Right kidney (tissue), 1 donor: ENCODE results near the gene TANC1.
A peak's percentile ranks its signal among the peaks of the same experiment; 100 is the strongest.
"Not testable (repeated sequence)": the region's sequence is repeated elsewhere in the genome, so short reads cannot be mapped to it uniquely, and the experiment has no call there.

Source experiments
- DNase-seq: peaks from one replicate; pipeline ENCODE4 v3.0.0-alpha.2; 2016

Gene TANC1

DNA sequence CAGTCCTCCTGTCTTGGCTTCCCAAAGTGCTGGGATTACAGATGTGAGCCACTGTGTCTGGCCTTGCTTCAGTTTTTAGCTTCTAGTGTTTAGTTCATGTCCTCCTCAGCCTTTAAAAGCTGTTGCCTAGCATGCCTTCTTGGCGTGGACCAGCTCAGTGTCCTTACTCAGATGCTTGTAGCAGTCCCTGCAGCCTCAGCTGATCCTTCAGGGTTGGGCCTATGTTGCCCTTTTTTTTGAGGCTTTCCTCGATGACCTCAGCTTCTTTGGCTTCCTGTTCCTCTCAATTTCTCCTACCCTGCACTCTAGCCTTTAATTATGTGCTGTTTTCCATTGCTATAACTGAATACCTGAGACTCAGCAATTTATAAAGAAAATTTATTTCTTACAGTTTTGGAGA lies 57.7 kb downstream of the TANC1 start:
- no peak for DNase-seq

DNA sequence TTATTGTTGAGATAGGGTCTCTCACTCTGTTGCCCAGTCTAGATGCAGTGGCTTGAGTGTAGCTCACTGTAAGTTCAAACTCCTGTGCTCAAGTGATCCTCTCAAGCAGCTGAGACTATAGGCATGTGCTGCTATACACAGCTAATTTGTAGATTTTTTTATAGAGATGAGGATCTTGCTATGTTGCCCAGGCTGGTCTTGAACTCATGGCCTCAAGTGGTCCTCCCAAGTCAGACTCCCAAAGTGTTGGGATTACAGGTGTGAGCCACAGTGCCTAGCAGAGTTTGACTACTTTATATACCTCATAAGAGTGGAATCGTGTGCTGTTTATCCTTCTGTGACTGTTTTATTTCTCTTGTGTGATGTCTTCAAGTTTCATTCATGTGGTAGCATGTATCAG lies 60.3 kb downstream of the TANC1 start:
- no peak for DNase-seq

DNA sequence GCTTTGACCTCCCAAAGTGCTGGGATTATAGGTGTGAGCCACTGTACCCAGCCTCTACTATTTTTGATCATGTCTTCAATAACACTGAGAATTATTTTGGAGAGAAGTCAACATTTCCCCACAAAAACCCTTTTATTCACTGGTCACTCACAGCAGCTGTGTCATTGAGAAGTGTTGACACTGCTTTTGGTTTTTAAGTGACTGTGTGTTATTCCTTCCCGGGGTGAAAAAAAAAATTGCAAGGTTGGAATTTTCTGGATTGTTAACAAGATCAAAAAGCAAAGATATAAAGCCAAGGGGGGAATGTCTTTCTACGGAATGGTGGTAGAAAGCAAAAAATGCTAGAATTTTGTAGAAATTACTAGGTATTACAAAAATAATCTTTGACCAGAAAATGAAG lies 61.5 kb downstream of the TANC1 start:
- DNase-seq: no peak

DNA sequence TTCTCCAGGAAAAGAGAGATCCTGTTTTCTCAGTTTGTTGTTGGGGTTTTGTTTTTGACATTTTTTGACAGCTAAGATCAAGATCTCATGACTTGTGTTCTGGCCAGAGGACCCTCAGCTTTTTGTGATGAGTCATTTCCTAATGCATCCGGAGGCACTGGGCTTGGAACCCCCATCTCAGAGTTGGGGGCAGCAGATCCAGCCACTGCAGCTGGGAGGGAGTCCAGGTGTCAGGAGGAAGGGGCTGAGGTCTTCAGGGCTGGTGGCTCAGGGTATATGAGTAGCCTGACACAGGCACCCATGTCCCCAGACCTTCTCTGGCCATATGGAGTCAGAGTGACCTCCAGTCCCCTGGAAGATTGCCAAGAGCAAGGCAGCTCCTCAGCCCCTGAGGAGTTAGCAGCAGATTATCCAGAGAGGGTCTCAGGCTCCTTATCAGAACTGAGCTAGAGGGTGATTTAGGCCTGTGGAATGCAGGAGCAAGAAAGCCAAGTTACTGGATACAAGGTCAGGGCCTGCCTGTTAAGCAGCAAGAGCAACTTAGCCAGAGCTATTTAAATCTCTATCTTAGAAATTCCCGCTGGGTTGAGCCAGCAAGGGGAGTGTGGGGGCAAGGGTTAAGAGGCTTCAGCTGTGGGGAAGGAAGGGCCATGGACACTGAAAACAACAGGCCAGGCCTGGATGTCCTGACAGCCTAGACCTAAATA lies 62.4 kb downstream of the TANC1 start:
- no peak for DNase-seq

DNA sequence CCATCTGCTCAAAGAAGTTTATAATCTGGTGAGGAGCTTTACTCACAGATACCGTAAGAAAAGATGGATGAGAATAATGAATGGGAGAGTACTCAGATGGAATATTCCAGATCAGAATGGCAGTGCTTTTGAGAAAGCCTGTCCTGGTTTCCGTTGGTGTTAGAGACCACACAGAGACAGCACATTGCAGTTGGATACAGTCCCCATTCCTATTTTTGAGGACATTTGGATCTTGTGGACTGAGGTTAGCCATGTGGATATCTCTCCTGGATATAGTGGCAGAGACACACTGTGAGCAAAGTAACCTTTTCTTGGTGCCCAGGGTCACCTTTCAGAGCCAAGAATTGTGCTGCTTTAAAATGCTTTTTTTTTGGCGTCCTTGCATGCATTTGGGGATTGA lies 63.7 kb downstream of the TANC1 start:
- DNase-seq: no peak

DNA sequence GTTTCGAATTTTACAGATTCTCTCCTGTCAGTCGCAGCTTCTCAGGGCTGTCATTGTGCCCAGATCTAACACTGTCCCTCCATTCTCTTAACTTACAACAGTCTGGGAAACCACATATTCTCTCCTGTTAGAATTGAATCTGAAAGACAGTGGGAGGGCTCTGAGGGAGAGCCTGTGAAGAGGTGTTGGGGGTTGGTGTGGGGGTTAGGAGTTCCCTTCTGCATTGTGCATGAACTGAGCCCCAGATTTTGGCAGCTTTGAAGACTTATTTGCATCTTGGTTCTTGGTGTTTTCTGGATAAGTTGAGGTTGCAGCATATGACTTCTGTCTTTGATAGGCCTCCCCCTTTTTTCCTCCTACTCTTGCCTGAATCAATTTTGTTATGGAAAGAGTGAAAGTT lies 64.1 kb downstream of the TANC1 start:
- no peak for DNase-seq

DNA sequence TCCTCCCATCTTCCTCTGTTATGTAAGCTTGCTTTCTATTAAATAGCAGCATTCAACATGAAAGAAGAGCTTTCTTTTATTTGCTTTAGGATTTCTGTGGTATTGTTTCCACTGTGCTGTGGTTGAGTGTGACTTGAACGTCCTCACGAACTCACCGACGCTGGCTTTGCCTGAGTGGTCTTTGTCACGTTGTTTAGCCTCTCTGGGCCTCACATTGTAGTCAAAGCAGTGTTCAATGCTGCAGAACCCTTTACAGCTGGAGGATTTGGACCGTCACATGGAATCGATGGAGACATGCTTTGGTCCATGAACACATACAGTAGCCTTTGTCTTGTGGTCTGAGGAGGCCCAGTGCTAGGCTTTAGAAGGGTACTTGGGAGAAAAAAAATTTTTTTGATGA lies 66.3 kb downstream of the TANC1 start:
- DNase-seq: no peak

DNA sequence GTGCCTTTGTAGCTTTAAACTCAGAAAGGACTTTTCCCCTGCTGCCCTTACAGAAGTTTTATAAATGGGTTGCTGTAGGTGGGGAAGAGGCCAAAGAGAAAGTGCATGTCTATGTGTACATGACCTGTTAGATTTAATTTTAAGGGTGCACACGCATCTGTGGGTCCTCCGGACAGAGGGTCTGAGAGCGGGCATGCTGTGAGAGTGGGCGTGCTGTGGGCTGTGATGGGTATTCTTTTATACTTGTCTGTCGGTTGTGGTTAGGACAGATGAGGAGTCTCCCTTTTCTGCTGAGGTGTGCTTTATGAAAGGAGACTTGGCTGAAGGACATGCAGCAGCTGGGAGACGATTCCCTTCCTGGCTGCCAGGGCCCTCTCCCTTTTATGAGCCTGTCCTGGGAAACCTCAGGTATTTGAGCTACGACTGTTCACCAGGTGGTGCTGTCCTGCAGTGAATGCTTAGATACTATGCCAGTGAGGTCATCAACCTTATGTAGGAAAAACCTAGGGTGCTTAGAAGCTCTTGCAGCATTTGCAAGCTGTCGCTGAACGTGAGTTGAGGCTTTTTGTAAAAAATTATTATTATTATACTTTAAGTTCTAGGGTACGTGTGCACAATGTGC lies 67.5 kb downstream of the TANC1 start:
- peak; percentile 28 for DNase-seq

DNA sequence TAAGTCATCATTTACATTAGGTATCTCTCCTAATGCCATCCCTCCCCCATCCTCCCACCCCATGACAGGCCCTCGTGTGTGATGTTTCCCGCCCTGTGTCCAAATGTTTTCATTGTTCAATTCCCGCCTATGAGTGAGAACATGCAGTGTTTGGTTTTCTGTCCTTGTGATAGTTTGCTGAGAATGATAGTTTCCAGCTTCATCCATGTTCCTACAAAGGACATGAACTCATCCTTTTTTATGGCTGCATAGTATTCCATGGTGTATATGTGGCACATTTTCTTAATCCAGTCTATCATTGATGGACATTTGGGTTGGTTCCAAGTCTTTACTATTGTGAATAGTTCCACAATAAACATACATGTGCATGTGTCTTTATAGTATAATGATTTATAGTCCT lies 68.0 kb downstream of the TANC1 start:
- not testable (repeated sequence) for DNase-seq

DNA sequence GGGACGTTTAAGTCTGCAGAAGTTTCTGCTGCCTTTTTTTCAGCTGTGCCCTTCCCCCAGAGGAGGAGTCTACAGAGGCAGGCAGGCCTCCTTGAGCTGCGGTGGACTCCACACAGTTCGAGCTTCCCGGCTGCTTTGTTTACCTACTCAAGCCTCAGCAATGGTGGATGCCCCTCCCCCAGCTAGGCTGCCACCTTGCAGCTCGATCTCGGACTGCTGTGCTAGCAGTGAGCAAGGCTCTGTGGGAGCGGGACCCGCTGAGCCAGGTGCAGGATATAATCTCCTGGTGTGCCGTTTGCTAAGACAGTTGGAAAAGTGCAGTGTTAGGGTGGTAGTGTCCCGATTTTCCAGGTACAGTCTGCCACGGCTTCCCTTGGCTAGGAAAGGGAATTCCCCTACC lies 72.9 kb downstream of the TANC1 start:
- not testable (repeated sequence) for DNase-seq

DNA sequence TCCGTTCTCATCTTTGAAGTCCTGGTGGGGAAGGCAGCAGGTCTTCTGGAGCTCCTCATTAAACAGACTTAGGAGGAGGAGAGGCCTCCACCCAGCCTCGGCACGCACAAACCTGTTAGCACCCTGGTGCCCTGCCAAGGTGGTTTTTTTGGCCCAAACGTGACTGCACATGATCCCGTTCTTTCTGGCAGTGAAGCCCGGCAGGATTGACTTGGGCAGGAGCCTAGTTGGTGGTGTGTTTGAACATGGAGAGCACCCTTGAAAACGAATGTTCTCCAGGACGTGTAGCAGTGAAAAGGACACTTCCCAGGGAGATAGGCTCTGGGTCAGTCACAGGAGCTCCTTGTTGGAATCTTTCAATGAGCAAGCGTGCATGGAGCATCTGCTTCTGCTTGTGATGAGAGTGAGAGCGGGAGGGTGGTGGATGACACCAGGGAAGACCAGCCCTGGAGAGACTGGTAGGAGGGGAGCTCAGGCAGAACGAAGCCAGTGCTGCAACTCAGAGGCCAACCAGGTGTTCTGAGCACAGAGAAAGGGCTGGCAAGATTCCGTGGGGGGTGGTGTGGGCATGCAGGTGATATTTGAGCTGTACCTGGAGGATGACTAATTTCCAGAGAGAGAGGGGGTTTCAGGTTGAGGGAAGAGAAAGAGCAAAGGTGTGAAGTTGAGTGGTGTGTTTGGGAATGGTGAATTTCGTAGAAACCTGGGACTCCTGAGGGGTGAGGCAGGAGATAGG lies 73.8 kb downstream of the TANC1 start:
- DNase-seq: no peak

DNA sequence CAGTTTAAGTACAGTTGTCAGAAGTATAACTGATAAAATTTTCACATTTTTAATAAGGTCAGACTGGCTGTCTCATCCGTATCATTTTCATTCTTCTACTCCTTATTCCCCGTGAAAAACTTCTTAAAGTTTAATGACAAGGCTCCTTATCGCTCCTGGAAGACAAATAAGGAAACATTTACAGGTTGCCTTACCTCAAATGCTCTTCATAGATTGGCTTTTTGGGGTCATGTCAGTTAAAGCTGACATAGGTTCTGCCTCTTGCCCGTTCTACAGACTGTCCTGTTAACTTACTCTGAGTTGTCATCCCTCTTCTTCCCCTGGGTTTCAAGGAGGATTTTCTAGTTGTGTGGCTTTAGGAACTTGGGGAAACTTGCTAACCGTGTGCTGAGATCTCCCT lies 75.3 kb downstream of the TANC1 start:
- DNase-seq: no peak

DNA sequence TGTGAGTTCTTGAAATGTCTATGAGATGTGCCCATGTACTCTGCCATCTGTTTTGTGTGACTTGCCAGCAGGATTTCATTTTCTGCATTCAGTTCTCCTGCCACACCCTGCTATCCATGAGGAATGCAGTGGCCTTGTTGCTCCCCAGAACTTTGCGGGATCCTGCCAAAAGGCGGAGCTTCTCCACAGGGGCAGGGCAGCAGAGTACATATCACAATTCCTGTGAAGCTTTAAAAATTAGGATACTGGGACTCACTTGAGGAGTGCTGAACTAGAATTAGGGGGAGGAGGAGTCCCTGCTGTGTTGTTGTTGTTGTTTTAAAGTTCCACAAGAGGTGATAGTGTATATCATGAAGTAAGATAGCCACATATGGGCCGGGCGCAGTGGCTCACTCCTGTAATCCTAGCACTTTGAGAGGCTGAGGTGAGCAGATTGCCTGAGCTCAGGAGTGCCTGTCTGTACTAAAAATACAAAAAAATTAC lies 76.4 kb downstream of the TANC1 start:
- DNase-seq: no peak

DNA sequence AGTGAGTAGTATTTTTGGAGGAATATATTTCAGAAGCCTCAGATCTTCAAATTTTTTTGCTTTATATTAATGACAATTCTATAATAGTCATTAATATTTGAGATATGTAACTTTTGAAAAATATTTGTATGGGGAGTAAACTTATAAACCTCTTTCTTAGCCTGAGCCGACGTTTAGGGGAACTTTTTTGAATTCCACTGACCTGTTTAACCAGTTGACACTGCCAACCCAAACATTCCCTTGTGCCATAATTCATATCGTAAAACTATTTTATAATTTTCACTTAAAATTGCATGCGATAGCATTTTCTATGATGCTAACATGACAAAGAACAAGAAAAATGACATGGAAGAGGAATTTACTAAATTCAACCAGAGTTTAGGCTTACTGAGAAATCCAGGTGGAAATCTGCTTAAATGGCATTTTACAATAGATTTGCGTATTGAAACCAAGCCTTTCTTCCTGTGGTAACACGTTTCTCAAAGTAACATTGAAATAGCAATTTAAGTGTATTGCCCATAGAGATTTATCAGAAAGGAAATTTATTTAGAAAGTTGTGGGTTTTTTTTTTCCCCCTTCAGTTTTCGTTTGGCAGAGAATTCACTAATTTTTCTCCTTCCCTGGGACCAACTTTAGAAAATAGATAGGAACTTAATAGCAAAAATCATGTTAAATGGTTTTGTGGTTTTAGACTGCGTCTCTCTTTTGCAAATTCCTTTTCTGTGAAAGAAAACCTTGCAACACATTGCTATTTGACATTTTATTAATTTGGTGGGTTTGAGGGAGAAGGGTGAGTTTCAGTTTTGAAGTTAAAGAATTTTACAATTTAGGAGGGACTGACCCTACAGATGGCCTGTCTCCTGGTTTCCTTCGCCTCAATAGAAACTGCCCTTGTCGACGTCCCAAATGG lies 77.4 kb downstream of the TANC1 start:
- no peak for DNase-seq

DNA sequence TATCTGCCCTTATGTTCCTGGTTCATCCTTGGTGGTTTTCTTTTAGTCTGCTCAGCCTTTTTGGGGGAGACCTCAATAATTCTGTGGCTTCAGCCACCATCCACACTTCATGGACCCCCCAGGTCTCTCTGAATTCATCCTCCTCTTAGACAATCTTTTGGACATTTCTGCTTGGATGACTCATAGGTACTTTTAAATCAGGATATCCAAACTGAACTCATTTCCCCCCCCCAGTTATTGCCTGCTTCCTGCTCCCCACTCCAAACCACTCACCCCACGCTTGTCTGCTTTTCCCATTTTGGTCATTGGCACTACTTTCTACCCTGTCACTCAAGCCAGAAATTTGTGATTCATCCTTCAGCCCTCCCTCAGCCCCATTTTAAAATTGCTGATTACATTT lies 78.5 kb downstream of the TANC1 start:
- no peak for DNase-seq

DNA sequence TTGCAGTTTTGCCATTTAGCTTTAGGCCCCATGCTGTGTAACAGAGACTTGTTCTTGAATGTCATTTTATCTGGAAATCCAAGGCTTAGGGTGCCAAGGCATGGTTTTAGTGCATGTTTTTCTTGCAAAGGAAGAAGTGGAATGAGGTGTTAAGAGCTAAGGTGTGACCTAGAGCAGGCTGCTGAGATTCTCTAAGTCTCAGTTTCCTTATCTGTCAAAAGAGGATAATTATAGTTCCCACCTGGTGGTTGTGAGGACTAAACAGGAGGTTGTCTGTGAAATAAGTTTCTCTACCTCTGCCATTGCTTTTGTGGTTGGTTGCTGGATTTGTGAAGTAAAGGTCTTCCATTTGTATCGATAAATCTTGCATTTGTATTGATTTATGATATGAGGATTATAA lies 82.0 kb downstream of the TANC1 start:
- DNase-seq: no peak

DNA sequence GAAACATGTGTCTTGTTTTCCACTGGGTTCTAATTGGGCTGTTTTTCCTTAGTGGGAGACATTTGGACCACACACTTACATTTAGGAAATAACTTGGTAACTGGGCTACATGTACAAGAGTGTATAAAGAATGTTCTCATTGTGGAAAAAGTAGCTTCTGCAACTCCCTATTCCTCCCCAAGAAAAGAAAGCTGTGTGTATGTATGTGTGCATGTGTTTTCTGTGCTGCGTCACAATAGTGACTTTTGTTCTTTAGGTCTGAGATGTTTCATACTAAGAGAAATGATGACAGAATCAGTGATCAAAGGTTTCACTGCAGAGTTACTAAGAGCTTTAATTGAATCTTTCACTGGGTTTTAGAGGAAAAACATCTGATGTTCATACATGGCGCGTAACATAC lies 82.7 kb downstream of the TANC1 start:
- no peak for DNase-seq

DNA sequence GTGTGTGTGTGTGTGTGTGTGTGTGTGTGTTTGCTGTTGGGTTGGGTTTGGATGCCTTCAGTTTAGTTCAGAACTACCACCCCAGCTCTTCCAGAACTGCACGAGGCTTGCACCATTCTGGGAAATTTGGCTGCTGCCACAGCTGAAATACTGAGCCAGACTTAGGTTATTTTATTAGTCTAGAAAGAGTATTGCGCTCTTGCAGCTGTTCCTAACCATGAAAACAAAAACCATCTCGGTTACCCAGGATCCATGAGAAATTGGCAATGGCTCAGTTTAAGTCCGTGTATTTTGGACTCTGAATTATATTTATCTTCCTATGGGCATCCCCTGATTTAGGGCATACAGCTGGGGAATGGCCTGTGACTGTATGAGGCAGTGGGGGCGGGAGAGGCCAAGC lies 83.2 kb downstream of the TANC1 start:
- DNase-seq: no peak

DNA sequence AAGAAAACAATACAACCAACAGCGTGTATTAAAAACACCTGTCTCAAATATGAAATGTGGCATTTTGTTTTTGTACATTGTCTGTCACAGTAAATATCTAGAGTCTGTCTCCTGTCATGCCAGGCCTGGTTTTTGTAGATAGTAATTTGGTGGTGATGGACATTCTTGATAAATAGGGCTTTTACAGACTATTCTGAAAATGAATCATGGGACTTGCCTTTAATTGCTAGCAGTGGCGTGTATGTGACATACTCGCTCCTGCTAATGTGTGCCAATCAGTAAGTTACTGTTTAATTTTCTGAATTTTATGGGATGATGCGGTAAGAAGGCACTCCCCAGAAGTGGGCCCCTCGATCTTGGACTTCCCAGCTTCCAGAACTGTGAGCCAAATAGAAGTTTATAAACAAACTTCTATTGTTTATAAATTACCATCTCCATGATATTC lies 83.7 kb downstream of the TANC1 start:
- no peak for DNase-seq

DNA sequence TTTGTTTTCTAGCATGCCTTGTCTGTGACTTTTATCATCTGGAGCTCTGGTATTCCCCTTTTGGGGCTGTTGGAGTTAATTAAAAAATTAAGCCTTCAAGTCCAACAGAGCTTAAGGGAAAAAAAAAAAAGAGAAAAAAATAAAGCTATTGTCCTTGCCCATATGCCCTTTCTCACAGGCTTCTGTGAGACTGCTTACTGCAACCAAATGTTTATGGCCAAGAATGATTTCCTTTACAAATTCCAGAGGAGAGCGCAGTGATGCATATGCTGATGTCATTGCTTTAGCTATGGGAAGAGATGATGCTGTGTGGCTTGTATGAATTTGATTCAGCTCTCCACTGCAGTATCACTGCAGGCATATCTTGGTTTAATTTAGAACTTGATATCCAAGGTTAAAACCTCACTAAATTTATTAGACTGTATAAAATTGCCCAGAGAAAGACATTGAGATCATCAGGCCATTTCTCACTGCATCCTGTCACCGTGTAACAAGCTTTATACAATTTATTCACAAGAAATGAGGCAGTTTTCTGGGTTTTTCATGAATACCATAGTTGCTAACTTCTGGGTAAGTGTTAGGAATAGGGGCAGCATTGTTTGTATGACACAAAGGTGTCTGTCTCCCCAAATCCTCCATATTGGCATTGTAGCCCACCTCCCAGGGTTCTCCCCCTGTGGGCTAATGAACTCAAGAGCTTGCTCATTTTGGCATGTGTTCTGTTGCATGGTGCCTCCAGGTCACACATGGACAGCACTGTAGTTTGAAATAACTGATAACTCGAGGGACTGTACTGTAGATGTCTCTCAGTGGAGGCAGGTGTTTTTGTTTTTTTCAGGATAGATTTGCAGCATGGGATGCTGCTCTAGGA lies 85.0 kb downstream of the TANC1 start:
- DNase-seq: no peak

DNA sequence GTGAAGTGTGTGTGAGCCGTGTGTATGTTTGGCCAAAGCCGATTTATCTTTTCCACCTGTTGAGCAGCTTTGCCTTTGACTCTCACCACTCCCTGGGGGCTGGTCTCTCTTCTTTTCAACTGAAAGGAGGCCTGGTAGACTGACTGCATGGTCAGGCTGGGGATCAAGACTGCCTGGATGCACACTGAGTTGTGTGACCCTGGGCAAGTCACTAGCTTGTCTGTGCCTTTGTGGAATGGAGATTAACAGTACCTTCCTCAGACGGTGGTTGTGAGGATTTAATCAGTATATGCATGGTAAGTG lies 85.5 kb downstream of the TANC1 start:
- no peak for DNase-seq

DNA sequence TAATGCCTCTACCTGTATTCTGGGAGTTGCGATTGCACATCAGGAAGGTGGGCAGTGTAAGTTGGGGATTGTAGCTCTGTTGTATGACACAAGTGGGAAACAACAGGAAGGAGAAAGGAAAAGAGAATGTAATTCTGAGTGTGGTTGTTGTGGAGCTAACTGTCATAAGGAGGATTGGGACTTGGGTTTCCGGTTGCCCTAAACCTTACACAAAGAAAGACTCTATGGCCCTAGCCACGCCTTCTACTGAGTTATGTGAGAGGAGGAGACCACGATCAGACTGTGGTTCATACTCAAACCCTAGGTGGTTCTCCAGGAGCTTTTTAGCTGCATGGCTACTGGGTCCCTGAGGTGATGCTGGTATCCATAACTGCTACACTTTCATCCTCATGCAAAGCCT lies 86.5 kb downstream of the TANC1 start:
- no peak for DNase-seq
